Neutrophil (primary cell): ENCODE data around the gene TSPAN11.

Experiments used
- H3K27ac ChIP-seq: fragments of 200-600 bp; sonication (generic); 2 replicates; pipeline ENCODE4 v1.5.1; 2016; ENCODE audit warnings: mild to moderate bottlenecking, moderate library complexity
- H3K27me3 ChIP-seq: fragments of 200-600 bp; sonication (generic); 2 replicates; pipeline ENCODE4 v1.6.0; 2016; ENCODE audit warnings: mild to moderate bottlenecking
- H3K36me3 ChIP-seq: fragments of 200-600 bp; sonication (generic); 2 replicates; pipeline ENCODE4 v1.5.1; 2017
- H3K4me1 ChIP-seq, 2 experiments: fragments of 200-600 bp in 1 of 2; sonication (generic) in 1 of 2; 1 replicate in 1 of 2; 2 replicates in 1 of 2; pipeline versions ENCODE4 v1.5.1 to v1.6.1; 2013 to 2016; ENCODE audit warnings: low read depth in 1 of 2, low read length in 1 of 2, mild to moderate bottlenecking in 1 of 2, moderate library complexity in 1 of 2; ENCODE audit not compliant: control insufficient read depth in 1 of 2, insufficient read depth in 1 of 2
- H3K4me3 ChIP-seq, 2 experiments: fragments of 200-600 bp in 1 of 2; sonication (generic) in 1 of 2; 1 replicate in 1 of 2; 2 replicates in 1 of 2; pipeline ENCODE4 v1.5.1; 2013 to 2016; ENCODE audit warnings: low read depth in 1 of 2, low read length in 1 of 2, mild to moderate bottlenecking in 1 of 2, moderate library complexity in 1 of 2
- H3K9me3 ChIP-seq: fragments of 200-600 bp; sonication (generic); 2 replicates; pipeline ENCODE4 v1.5.1; 2016
- CTCF ChIP-seq: fragments of 200-600 bp; sonication (generic); IDR thresholded peaks from 2 replicates; pipeline ENCODE4 v1.5.1; 2016; ENCODE audit warnings: antibody characterized with exemption

TSPAN11 gene

DNA sequence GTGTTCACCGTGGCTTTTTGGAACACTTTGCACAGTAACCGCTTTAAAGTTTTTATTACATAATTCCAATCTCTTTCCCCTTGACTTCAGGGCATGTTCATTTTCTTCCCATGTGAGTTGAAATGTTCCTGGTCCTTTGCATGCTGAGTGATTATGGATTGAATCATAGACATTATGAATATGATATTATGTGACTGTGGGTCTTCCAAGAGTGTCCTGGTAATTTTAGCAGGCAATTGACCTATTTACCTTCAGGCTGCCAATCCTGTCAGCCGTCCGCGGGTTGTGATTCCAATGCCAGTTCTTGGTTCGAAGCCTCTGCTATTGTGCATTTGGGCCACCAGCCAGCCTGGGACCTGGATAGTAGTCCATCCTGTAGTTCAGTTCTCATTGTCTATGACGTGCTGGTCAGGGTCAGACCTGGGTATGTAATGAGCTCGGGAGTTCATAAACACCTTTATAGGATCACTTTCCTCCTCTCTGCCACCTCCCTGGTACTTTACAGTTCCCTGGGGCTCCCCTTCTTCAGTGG is 114.6 kb downstream of the TSPAN11 start:
- Histone ChIP-seq H3K36me3 (no peaks in the 10 kb centered on the region), H3K9me3 (no peaks in the 10 kb centered on the region), H3K27me3 (no peaks in the 10 kb centered on the region), H3K4me1 (no peaks in the 10 kb centered on the region), H3K27ac (no peak overlapping the region), H3K4me3 (no peak overlapping the region)
- no peak for TF ChIP-seq CTCF
